LNCAP (cell line): Measurements from ENCODE around the gene ZG16B.

Source experiments
- TF ChIP-seq, protein P1 (sequence below): fragments of 450-650 bp; IDR thresholded peaks from 2 replicates; pipeline ENCODE4 v1.5.1; 2017; ENCODE audit warnings: mild to moderate bottlenecking

ZG16B gene

DNA sequence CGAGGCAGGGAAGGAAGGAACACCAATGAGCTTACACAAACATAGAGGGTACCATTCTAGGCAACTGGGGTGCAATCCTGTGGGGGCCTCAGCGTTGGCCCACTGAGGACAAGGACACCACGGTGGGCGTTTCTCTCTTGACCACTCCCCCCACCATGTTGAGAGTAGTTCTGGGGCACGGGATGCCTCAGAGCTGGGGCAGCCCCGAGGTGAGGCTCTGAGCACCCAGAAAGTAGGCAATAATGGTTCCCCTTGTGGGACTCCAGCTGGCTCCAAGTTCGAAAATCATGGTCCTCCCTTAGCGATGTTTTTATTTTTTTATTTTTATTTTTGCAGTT is 8.0 kb upstream of the ZG16B start:
- TF ChIP-seq, protein P1, sequence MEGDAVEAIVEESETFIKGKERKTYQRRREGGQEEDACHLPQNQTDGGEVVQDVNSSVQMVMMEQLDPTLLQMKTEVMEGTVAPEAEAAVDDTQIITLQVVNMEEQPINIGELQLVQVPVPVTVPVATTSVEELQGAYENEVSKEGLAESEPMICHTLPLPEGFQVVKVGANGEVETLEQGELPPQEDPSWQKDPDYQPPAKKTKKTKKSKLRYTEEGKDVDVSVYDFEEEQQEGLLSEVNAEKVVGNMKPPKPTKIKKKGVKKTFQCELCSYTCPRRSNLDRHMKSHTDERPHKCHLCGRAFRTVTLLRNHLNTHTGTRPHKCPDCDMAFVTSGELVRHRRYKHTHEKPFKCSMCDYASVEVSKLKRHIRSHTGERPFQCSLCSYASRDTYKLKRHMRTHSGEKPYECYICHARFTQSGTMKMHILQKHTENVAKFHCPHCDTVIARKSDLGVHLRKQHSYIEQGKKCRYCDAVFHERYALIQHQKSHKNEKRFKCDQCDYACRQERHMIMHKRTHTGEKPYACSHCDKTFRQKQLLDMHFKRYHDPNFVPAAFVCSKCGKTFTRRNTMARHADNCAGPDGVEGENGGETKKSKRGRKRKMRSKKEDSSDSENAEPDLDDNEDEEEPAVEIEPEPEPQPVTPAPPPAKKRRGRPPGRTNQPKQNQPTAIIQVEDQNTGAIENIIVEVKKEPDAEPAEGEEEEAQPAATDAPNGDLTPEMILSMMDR = no peak

DNA sequence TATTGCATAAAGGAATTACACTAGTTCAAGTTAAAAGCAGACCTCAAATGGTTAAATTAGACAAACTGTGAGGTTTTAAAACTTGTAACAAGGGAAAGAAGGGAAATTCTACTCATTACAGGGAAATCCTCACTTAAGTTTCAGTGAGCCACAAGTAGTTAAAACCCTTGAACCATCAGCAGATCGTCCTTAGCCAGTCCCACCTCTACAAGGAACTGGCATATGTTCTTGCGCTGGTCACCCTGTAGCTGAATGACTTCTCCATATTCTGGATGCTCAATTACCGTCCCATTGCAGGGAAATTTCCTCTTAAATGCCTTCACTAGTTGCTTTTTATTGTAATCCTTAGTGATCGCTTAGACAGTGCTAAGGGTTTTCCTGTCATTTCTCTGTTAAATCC is 7.6 kb upstream of the ZG16B start:
- TF ChIP-seq, protein P1 = no peak

DNA sequence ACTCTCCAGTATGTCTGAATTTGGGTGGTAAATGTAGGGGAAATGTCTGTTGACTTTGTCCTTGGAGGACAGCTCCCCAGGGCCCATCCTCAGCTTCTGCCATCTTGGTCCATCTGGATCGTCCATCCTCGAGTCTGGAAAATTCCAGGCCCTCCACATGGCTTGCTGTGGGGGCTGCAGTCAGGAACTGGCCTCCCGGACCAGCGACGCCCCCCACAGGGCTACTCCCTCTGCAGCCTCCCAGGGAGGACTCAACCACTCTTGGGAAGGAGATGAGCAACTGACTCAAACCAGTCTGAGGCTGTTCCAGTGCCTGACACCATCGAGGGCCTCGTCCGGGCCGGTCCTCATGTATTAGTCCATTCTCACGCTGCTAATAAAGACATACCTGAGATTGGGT is 5.5 kb upstream of the ZG16B start:
- TF ChIP-seq, protein P1 = no peak

DNA sequence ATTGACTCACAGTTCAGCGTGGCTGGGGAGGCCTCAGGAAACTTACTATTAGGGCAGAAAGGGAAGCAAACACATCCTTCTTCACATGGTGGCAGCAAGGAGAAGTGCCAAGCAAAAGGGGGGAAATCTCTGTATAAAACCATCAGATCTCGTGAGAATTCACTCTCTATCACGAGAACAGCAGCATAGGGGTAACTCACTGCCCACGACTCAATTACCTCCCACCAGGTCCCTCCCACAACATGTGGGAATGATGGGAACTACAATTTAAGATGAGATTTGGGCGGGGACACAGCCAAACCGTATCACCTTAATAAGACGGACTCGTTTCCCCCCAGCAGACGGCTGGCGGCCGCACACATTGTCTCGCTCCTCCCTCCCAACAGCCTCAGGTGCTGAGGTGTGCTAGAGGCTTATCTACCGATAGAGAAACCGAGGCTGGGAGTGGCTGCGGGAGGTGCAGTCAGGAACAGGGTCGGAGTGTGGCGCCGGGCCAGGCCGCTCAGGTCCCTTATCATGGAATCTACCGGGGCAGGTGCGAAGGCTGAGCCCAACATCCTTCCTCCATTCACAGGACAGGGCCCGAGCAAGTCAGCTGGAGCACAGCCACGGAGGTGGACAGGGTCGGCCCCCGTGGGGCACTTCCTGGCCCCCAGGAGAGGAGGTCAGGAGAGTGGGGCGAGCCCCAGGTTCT is 4.9 kb upstream of the ZG16B start:
- TF ChIP-seq, protein P1 = no peak

DNA sequence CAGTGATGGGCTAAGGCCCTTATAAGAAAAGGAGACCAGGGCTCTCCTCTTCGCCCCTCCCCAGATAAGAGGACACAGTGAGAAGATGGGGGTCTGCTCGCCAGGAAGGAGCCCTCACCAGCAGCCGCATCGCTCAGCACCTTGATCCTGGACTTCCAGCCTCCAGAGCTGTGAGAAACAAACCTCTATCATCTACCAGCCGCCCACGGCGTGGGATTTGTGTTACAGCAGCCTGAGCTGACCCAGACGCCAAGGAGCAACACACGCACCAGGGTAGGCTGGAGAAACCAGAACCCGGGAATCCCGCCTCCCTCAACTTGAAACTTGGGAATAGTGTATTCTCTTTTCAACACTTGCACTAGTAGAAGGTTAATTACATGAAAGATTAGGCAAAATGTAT is 4.2 kb upstream of the ZG16B start:
- TF ChIP-seq, protein P1 = no peak

DNA sequence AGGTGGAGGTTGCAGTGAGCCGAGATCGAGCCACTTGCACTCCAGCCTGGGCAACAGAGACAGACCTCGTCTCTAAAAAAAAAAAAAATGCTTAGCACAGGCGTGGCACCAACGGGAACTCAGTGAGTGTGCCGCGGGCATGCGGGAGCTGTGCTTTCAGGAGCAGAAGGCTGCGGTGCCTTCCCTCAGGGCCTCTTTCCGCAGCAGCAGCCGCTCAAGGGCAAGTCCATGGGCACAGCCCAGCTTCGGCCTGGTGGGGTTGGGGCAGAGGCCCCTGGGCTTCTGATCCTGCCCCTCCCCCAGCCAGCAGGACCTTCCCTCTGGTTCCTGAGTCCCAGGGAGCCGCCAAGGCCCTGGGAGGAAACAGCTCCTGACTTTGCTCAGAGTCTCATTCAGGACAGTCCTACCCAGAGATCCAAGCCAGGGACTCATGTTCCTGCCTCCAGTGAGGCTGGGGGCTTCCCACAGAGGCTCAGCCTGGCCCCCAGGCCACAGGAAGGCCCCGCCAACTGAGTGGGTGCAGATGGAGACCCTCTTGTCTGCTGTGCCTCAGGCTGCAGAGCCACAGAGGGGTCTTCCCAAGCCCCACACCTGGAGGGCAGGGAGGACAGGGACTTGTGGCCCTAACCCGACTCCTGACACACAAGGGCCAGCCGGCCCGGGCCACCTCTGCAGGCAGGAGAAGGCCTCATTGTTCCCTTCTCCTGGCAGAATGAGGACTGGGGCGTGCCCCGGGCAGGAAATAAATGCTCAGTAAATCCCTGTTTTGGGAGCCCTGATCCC is 3.3 kb upstream of the ZG16B start:
- TF ChIP-seq, protein P1 = no peak

DNA sequence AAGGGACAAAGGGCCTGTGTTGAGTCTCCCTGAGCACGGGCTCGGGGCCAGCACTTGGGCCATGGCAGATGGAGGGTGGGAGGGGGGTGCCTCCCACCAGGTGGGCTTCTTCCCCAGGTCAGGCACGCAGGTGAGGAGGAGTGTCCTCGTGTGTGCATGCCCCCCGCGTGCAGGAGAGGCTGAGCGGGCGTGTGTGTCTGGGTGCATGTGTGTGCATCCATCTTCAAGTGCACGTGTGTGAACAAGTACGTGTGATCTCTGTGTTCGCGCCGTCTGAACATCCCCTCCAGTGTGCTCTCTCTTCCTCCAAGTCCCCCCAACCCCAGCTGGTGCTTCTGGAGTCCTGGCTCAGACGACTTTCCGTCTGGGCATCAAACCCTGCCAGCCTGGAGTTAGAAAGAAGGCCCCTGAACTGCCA is 2.7 kb upstream of the ZG16B start:
- TF ChIP-seq, protein P1 = no peak
